Measurements from ENCODE around the gene MOB1A.
"Not testable (repeated sequence)": the region's sequence is repeated elsewhere in the genome, so short reads cannot be mapped to it uniquely, and the experiment has no call there.

MOB1A gene

DNA sequence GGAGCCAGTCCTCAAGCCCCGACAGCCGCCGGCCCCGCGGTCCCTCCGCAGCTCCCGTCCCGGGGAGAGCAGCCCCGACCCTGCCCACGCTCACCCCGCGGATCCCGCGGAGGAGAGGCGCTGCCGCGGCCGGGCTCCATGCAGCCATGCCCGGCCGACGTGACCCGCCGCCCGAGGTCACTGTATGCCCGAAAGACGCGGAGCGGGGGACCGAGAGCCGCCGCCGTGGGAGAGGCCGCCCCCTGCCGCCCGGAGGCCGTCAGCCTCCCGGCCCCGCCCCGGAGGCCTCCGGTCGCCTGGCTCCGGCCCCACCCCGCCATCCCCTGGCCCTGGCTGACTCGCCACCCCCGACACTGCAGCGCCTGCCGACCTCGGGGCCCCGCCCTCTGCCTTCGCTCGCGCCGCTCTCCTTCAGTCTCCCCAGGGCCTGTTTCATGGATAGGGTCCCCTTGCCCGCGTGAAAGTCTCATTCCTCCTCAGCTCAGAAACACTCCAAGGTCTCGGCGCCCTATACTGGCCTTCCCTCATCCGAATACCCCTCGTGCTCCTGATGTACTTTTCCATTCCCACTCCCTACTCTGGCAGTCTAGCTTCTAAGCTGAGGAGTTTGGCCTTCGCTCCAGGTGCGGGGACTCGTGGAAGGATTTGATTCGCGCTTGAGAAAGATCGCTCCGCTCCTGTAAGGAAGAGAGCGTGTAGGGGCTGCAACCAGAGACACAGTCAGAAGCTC, 30.8 kb downstream of the MOB1A start, which contains the start of gene BOLA3:
BOLA3 (minus strand) TSS at position 186 of the 730 bp plus-strand sequence; CDS start at position 148, 38 bp downstream.
- DNase-seq: peak; percentile 73

DNA sequence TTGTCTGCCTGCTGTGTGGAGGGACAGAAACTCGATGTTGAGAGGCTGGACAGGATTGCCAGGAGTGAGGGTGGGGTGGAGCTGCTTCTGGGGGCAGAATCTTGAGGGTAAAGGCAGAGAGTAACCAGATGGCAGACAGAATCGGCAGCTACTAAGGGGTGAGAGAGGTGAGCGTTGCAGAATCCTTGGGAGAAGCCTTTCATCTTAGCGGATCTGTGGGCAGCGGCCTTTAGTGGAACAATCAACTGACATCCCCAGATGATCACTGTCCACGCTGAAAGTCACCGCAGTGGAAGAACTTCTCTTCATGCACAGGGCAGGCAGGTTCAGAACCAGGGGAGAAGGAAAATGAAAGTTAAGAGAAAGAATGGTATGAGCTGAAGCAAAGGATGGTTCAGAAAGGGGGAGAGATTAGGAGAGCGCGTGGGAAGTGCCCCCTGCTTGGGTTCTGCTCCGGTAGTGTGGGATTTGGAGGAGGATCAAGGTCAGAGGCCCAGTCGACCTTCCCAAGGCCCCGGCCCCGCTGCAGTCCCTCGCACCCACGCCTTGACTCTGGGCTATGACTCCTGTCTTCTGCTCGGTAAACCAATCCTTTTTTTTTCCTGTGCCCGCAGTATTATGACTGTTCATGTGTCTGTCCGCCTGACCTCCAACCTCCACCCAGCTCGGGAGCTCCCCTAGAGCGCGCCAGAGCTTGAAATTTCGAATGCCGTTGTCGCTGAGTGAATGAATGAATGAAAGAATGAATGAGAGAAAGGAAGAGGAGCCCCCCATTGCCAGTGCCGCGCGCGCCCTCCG, 31.6 kb downstream of the MOB1A start:
- no peak for DNase-seq

DNA sequence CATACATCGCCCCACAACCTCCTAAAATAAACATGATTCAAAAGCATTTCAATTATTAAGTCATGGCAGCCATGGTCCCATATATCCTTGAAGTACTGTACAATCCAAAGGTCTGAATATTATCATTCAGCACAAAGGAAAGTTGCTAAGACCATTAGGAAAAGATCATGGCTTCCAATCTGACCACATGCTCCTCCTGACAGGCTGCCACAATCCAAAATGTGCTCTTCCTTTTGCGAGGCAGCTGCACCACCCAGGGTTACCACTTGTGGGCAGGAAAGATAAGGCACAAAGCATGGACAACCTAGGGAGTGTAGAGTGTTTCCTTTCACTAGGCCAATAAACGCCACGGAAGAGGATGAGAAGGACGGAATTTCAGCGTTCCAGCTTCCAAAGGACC, 36.3 kb downstream of the MOB1A start:
- DNase-seq: no peak

DNA sequence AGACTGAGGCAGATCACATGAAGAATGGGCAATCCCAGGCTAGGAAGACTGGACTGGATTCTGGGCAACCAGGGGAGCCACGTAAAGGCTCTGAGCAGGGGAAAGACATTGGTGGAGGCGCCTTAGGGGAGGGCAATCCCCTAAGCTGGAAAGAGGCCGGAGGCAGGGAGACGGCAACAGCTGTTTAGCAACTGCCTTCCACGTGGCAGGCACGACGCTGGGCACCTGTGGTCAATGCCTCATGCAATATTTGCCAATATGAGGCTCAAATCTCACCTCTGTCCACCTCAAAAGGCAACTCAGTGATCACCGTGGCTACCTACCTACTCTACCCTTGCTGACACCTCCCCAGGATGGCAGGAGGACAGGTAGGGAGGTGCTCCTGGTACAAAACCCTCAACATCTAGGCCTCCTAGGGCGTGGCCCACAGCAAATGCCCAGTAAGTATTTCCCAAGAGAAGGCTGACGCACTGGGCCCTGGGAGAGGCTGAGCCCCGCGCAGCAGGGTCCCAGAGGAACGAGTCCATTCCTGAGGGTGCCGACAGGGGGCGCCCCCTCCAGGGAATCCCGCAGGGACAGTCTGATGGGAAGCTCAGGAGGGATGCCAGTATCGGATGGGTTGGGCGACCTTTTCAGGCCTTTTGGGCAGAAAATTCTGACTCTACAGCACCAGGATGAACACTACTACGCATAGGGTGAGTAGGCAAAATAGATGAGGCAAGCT, 39.9 kb downstream of the MOB1A start:
- DNase-seq: no peak

DNA sequence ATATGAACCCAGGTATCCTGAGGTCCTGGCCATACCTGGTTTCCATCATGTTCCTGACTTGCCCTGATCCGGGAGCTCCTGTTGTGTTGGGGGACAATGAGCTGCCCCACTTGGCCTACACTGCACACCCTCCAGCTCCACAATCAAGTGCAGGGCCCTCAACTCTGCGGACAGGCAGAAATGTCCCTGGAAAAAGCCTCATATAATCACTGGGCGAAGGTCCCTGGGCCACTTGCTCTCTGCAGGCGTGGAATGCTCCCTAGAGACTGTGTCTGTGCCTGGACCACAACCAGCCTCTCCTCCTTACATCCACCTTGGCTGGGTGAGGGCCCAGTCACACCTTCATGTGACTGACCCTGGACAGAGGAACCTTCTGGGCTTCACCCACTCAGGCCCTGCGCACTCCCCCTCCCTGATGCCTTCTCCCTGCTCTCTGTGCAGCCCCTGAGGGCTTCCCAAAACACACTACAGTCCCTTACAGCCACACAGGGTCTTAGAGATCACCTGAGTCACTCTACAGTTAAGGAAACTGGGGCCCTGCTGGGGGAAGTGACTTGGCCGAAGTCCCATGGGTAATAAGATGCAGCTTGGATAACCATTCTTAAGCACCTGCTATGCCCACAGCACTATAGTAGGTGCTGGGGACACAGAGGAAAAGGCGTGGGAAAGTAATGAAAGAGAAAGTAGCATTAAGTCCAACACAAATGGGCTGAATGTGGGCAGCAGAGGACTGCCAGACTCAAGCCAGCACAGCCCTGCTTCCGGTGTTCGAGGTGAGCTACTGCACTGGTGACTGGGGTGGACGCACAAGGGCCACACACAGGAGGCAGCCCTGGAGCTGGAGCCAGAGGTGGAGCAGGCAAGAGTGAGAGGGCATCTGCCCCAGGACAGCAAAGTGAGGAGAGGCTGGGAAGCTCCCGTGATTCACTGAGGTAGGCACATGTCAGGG, 40.8 kb downstream of the MOB1A start:
- DNase-seq: no peak

DNA sequence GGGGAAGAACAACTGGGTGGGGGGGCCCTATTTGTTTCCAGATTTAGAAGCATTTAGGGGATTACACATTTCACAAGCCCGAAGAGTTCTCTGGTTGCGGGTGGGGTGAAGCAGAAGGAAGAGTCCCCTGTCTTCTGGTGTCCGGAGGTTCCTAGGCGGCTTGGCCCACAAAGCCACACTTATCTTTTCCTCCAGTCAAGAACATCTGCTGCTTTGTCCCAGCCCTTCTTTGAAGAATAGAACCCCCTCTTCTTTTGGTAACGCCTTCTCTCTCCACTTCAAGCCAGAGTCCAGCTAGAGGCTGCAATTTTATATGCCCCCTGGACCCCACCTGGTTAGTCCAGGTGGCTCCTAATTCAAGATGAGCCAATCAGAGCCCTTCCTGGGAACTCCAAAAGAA, 46.8 kb downstream of the MOB1A start:
- DNase-seq: no peak

DNA sequence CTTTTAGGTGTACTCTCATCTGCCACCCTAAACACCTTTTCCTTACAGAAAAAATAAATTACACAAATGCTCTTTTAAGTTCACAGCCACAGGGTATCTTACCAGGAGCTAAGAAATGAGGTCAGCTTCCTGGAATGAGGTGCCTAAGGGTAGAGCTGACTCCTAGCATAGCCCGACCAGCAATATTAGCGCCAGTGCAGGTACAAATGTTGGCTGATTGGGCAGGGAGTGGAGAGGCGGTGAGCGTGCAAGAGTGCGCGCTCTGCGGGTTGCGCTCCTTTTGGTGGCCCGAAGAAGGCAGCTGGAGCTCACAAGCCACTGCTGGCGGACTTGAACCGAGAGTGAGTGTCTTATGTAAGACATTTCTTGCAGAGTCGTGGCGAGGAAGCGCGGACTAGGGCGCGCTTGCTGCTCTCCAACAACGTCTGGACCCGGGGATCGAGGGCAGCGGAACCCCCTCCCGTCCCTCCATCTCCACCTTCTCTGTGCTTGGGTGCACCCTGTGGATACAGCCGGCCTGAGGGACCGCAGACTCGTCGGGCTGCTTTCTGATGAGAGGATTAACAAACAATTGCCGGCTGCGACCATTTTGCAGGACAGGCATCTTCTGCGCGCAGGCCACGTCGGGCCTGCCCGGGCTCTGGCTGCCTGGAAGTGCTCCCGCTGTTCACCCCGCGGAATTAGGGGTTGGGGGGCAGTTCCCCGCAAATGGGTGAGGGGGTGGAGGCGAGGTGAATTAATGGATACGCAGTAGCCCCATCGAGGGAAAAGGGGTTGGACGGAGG, 48.3 kb downstream of the MOB1A start:
- no peak for DNase-seq

DNA sequence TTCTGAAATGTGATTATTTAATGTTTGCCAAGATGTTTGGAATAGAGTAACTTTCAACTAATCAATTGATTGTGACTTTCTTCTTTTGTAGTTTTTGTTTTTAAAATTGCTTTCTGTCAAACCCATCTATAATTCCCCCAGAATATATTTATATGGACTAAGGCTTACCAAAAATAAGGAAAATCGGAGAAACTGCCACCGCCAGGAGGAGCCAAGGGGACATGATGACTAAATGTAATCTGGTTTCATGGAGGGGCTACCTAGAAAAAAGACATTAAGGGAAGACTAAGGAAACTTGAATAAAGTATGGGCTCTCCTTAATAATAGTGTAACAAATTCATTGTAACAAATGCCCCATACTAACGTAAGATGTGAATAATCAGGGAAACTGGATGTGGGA, 50.5 kb downstream of the MOB1A start:
- DNase-seq: no peak

DNA sequence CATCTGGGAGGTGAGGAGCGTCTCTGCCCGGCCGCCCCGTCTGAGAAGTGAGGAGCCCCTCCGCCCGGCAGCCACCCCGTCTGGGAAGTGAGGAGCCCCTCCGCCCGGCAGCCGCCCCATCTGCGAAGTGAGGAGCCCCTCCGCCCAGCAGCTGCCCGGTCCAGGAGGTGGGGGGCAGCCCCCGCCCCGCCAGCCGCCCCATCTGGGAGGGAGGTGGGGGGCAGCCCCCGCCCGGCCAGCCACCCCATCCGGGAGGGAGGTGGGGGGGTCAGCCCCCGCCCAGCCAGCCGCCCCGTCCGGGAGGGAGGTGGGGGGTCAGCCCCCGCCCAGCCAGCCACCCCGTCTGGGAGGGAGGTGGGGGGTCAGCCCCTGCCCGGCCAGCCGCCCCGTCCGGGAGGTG, 54.7 kb downstream of the MOB1A start:
- not testable (repeated sequence) for DNase-seq

DNA sequence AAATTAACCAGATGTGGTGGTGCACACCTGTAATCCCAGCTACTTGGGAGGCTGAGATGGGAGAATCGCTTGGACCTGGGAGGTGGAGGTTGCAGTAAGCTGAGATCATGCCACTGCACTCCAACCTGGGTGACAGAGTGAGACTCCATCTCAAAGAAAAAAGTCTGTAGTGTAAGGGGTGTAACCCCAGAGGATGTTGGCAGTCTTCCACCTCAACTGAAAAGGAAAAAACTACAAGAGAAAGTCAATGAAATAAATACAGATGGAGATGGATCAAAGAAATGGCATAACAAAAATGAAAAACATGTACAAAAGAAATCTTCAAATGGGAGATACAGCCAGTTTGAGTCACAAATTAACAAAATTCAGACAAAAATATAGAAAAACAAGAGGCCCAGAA, 56.8 kb downstream of the MOB1A start:
- DNase-seq: not testable (repeated sequence)

DNA sequence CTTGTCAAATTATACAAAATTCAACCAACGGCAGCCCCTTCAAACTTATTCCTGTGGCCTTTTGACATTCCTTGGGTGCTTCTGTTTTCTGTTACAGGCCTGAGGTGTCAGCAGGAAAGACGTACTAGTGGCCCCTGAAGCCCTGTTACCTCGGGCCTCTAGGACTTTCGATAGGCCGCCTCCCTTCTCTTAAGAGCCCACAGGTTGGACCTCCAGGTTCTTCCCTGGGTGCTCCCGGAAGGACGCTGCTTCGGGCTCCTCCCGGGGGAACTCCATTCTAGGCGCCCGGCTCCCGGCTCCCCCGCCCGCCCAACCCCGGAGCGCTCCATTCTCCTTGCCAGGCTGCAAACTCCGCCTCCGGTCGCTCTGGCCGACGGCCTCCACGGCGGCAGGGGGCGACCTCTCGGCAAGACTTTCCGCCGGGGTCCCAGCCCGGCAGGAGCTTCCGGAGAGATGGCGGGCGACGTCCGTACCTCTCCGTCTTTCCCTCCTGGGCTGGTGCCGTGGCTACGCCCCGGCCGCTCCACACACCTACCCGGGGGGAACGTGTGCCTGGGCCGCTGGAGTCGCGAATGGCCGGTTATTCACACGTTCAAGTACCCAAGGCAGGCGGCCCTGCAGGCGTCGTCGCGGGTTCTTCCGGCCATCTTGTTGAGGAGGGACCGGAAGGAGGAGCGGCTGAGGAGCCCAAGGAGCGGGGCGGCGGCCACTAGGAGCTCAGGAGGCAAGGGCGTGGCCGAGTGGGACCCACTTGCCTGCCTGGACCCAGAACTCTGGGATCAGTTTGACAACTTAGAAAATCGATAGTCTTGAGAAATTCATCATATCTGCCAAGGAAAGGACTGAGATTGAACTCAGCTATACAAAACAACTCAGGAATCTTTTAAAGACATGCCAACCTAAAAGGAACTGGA, 58.5 kb downstream of the MOB1A start:
- DNase-seq: peak; percentile 77

DNA sequence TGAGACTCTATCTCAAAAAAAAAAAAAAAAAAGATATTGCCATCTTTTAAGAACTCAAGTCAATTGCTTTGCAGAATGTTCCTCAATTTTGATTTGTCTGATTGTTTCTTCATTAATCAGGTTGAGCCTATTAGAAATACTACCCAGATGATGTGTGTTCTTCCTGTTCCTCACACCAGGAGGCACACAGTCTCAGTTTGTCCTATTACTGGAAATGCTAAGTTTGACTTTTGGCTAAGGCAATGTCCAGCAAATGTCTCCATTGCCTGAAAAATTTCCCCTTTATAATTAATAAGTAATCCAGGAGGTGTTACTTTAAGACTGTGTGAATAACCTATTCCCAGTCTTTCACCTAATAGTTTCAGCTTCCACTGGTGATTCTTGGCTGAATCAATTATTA, 59.3 kb downstream of the MOB1A start:
- no peak for DNase-seq

DNA sequence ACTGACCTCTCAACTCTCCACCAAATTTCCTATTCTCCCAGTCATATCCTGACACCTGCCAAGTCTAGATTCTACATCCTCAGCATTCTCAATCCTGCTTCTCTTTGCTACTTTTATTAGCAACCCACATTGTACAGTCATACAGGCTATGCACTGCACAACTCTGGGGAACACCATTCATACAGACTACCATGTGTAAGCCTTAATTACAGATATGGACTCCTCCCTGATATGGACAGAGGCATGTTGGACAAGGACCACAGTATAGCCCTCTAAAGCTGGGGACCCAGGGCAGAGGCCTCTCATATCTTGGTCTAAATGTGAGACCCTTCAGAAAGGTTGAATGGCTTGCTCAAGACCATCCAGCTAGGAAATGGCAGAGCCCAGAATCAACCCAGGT, 67.3 kb downstream of the MOB1A start:
- no peak for DNase-seq

DNA sequence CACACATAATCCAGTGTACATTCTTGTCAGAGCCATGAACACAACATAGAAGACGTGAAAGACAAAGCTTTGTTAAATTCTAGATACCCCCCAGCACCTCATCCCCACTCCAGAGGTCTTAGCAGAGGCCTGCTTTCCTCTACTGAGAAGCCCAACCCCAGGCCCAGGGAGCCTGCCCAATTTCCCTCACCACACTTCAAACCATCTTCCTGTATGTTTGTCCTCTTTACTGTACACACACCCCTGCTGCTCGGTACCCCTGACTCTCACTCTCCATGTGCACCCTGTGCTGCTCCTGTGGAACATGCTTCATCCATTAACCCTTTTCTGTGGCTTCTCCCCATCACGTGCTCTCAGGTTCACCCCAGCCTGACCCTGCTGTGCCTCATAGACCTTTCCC, 68.1 kb downstream of the MOB1A start:
- DNase-seq: no peak

DNA sequence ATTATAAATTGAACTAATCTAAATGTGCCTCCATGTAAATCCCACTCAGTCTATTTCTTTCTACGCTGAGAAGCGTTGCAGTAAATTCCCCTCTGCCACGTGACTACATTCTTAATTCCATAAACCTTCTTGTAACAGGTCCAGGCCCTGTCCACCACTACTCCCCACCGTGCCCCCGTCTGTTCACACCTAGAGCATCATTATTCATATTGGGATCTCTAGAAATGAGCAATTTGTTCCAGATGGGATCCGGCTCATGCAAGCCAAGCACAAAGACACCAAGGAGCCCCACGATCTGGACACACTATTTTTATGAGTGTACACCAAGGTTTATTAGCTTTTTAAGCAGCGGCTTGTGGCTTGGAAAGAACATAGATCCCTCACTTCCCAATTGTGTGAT, 69.1 kb downstream of the MOB1A start:
- DNase-seq: no peak

DNA sequence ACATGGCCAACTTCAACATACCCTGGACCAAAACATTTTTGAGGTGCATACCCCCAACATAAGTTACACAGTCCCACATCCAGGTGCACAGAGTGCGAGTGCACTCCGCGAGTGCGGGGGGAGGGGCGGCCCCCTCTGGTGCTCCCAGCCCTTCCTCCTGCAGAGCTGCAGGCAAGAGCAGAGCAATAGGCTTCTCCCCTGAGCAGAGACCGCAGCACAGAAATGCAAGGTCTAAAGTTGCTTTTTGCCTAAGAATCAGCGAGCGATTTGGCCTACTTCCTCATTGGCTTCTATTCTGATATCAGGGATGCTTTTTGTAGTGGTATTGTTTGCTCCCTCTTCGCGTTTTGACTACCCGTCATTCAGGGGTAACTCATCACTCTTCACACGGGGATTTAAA, 71.6 kb downstream of the MOB1A start:
- no peak for DNase-seq

DNA sequence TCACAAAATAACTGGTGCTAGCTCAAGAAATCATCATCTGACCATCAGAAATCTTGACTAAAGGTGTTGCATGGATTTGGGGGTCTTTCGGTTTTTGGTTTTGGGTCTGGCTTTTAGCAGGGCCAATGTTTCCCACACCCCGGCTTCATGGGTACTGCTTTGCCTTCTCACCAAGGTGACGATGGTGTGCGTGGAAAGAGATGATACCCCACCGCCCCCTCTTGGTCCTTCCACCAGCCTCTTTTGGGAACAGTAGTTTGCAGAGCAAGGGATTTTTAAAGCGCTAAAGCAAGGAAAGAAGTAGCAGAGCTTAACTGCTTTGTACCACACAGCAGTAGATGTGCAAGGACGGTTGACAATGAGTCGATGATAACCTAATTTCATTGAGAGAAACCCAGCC, 73.3 kb downstream of the MOB1A start:
- DNase-seq: no peak

DNA sequence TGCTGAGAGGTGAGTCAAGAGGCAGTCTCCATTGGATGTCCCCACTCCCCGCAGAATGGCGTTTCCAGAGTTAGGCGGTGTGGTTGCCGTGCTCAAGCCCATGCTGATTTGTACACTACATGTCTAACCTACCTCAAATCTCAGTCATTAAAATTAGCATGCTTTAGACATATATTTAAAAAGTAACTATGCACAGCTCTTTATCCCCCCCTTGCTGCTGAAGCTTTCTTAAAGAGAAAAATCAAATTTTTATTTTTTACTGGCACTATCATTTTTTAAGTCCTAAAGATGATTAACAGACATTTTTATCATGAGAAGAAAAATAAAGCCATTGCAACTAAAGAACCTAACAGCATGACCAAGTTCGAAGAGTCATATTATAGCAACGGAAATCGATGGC, 73.8 kb downstream of the MOB1A start:
- no peak for DNase-seq

DNA sequence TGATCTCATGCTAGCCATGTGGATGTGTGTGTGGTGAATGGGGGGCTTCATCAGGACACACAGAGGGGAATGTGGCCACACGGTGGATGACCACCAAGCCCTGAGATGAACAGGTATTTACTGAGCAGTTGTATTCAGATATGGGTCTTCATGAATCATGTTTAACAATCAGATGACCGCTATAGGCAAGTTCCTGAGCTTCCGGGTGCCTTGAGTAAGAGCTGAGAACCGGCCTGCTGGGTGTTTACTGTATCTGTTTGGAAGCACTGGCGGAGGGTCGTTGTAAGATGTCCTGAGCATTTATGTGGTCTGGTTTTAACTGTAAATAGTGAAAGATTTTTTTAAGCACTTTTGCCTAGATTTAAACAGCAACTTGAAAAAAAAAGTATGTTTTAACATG, 74.9 kb downstream of the MOB1A start:
- DNase-seq: no peak

Data from NK-92 treated with Interleukin-12 subunit alpha and Interleukin-12 subunit beta, amount 100 ng/mL, for 24 hours (cell line).